Right atrium auricular region (tissue), 2 donors: ENCODE measurements around the gene MRPL1. TPM values are rescaled to one million over a fixed set of nuclear protein-coding genes. Genes with fewer than 3 reads are reported as not detected.

ENCODE experiments used
- DNase-seq: peaks from one replicate; pipeline ENCODE4 v3.0.0-alpha.2; 2019; ENCODE audit warnings: low spot score
- H3K27ac ChIP-seq, 2 donors: fragments of 200-600 bp; sonication (generic); 1 replicate in 1 of 2; 2 replicates in 1 of 2; pipeline ENCODE4 v1.5.1; 2016 to 2019
- H3K27me3 ChIP-seq, 2 donors: fragments of 200-600 bp; sonication (generic); one replicate each; pipeline versions ENCODE4 v1.5.1 to v1.6.0; 2017 to 2019
- H3K36me3 ChIP-seq: fragments of 200-600 bp; sonication (generic); one replicate; pipeline ENCODE4 v1.5.1; 2016
- H3K4me1 ChIP-seq, 2 donors: fragments of 200-600 bp; sonication (generic); one replicate each; pipeline versions ENCODE4 v1.5.1 to v1.6.0; 2017 to 2019
- H3K4me3 ChIP-seq, 2 donors: fragments of 200-600 bp; sonication (generic); 1 replicate in 1 of 2; 2 replicates in 1 of 2; pipeline ENCODE4 v1.5.1; 2017 to 2019; ENCODE audit warnings: mild to moderate bottlenecking in 1 of 2, moderate library complexity in 1 of 2
- H3K9me3 ChIP-seq, 2 donors: fragments of 200-600 bp; sonication (generic); one replicate each; pipeline ENCODE4 v1.5.1; 2019
- total RNA-seq, 2 donors: library from RNA; depleted of rRNA; stranded (reverse); fragments of >200 nt; gene quantifications; one replicate each; pipeline ENCODE4 v1.1.0, GENCODE V29; 2016
- TF ChIP-seq, protein P1 (sequence below), 2 donors: fragments of 200-600 bp; sonication (generic); IDR thresholded peaks; one replicate each; pipeline ENCODE4 v1.5.1; 2019; ENCODE audit warnings: antibody characterized with exemption in 2 of 2

MRPL1 gene
- total RNA-seq, 2 donors from 2014 or later = 17.4 to 32.0 TPM

DNA sequence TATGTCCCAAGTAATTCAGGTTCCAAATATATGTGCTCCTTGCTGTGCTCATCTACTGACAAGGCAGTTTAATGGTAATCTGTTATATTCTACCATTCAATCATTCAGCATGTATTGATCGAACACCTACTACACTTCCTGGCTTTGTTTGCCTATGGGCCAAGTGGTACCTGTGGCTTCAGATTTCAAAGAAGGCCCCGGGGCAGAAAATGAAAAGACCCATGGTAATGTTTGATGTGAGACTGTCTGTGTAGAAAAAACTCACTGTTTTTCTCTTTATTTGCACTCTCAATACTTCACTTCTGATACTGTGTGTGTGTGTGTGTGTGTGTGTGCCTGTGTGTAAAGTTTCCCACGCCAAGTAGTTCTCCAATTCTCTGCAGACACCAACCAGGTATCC, 133.4 kb downstream of the MRPL1 start:
- Histone ChIP-seq H3K27me3 (no peaks in the 10 kb centered on the region), H3K4me1 (no peaks in the 10 kb centered on the region), H3K27ac (no peak overlapping the region), H3K9me3 (no peaks in the 10 kb centered on the region), H3K4me3 (no peak overlapping the region), H3K36me3 (no peaks in the 10 kb centered on the region)
- TF ChIP-seq, protein P1, sequence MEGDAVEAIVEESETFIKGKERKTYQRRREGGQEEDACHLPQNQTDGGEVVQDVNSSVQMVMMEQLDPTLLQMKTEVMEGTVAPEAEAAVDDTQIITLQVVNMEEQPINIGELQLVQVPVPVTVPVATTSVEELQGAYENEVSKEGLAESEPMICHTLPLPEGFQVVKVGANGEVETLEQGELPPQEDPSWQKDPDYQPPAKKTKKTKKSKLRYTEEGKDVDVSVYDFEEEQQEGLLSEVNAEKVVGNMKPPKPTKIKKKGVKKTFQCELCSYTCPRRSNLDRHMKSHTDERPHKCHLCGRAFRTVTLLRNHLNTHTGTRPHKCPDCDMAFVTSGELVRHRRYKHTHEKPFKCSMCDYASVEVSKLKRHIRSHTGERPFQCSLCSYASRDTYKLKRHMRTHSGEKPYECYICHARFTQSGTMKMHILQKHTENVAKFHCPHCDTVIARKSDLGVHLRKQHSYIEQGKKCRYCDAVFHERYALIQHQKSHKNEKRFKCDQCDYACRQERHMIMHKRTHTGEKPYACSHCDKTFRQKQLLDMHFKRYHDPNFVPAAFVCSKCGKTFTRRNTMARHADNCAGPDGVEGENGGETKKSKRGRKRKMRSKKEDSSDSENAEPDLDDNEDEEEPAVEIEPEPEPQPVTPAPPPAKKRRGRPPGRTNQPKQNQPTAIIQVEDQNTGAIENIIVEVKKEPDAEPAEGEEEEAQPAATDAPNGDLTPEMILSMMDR (IDR thresholded peaks at IDR 0.05) = no peak
- no peak for DNase-seq

DNA sequence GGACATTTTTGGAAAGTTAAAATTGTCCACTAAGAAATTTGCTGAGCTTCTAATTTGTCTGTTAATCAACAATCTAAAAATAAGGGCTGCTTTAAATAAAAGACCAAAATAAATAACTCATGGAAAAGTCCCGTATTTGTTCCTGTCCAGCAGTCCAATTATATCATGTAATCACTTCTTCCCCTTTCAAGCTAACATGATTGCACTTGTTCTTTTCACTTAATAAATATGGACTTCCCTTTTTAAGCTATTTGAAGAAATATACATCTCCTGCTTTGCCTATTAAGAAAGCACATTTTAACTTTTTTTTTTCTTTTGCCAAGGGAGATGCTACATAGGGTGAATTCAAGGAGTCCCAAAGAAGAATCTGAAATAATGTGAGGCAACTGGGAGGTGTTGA, 138.9 kb downstream of the MRPL1 start:
- H3K4me3 ChIP-seq = no peak overlapping the region
- TF ChIP-seq, protein P1 (IDR thresholded peaks at IDR 0.05) = no peak
- DNase-seq = no peak
- no peaks in the 10 kb centered on the region for H3K27me3 ChIP-seq
- peak overlapping the region in 1 of 2 donors; percentile 44 for H3K27ac ChIP-seq
- H3K9me3 ChIP-seq = no peaks in the 10 kb centered on the region
- no peaks in the 10 kb centered on the region for H3K36me3 ChIP-seq
- H3K4me1 ChIP-seq = no peaks in the 10 kb centered on the region

DNA sequence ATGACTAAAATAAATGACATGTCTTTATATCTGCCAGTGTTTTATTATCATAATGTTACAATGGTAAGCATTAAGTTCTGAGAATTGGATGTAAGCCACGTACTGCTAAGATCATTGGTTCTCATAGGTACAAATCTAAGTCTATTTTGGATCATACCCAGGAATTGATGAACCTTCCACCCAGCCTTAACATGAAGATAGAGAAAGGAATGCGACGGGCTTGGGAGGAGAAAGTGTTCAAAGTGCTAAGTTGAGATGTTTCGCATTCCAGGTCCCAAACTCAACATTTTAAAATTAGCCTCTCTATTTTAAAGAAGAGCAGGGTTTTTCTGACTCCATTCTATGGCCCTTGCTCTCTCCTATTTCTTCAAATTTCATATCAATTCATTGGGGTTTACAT, 139.6 kb downstream of the MRPL1 start:
- Histone ChIP-seq H3K27me3 (no peaks in the 10 kb centered on the region), H3K4me3 (no peak overlapping the region), H3K4me1 (no peaks in the 10 kb centered on the region), H3K27ac (peak overlapping the region in 1 of 2 donors; percentile 44), H3K9me3 (no peaks in the 10 kb centered on the region), H3K36me3 (no peaks in the 10 kb centered on the region)
- TF ChIP-seq, protein P1 (IDR thresholded peaks at IDR 0.05) = no peak
- DNase-seq = no peak

Other genes starting within 250 kb of the MRPL1 start
- gene CNOT6L, start 43.5 kb upstream of the MRPL1 start, total RNA-seq = 10 to 100 TPM; 11.4 to 14.3 TPM
- 10 to 100 TPM in 1 of 2 donors, 1 to 10 TPM in 1; 5.8 to 12.9 TPM for gene FRAS1, start 194.5 kb downstream of the MRPL1 start, total RNA-seq